Measurements from ENCODE around the gene PLCB3. TPM values are rescaled to one million over a fixed set of nuclear protein-coding genes. Genes with fewer than 3 reads are reported as not detected.

The PLCB3 gene
- total and polyA plus RNA-seq, 2 donors (not counting 1 experiment from before 2014, with no cell fraction given) = 17.2 to 37.2 TPM

DNA sequence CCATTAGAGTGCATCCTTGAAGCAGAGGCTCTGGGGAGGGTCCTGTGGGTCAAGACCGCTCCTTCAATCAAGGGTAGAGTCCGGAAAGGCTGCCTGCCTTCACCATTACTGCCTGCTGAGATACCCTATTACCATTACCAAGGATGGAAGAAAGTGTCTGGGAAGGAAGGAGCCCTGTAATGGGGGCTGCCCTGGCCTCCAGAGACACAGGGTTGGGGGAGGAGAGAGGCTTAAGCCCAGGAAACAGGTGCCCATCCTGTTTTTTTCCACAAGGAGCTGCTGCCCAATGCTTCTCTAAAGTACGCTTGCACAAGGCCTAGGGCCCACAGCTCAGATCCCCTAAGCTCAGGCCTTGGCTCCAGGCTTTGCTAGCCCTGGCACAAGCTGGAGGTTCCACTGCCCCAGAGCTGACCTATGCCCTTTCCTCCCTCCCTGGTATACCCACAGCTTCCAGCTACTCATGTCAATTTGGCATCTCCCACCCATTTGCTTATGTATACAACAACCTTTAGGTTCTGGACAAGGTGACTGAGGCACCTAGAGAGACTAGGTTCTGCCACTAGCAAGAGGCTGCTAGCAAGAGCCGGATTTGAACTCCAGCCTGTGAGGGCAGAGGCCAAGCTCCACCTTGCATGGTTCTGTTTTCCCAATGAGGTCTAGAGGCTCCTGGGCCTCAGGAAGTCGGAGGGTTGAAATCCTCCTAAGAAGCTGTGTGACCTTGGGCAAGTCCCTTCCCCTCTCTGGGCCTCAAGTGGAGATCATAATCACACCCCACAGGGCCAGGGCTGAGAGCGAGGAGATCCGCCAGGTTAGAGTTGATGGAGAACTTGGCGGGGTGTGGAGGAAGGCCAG lies 1.5 kb upstream of the PLCB3 start:
- Histone ChIP-seq H4K20me1 (ENCODE audit: control insufficient read depth, extremely low read depth, insufficient read depth, low read length) (no peaks in the 10 kb centered on the region), H3K36me3 (ENCODE audit: control insufficient read depth, insufficient read depth, low read length) (peaks cover 3% of the 10 kb centered on the region), H3K4me3 (replicated peaks in 1 of 4; ENCODE audit: control extremely low read depth in 1 of 4, insufficient read depth in 1 of 4, low read depth in 3 of 4, low read length in 4 of 4) (no peak overlapping the region), H3K4me1 (ENCODE audit: control insufficient read depth, extremely low read depth, insufficient read depth, low read length) (peaks cover 10% of the 10 kb centered on the region), H3K27me3 (ENCODE audit: control insufficient read depth, insufficient read depth, low read length) (no peaks in the 10 kb centered on the region), H3K27ac (ENCODE audit: insufficient read depth, low read length) (no peak overlapping the region), H2AFZ (ENCODE audit: low read length) (no peak overlapping the region), H3K4me2 (ENCODE audit: extremely low read depth, insufficient read depth, low read length) (no peak overlapping the region), H3K9me3 (ENCODE audit: control insufficient read depth, insufficient read depth, low read depth, low read length) (no peaks in the 10 kb centered on the region), H3K79me2 (ENCODE audit: control insufficient read depth, insufficient read depth, low read length) (peaks cover 39% of the 10 kb centered on the region), H3K9ac (ENCODE audit: insufficient read depth, low read length) (no peak overlapping the region)
- DNase-seq (ENCODE audit: low read depth in 2 of 2) = no peak
- TF ChIP-seq, protein P1, sequence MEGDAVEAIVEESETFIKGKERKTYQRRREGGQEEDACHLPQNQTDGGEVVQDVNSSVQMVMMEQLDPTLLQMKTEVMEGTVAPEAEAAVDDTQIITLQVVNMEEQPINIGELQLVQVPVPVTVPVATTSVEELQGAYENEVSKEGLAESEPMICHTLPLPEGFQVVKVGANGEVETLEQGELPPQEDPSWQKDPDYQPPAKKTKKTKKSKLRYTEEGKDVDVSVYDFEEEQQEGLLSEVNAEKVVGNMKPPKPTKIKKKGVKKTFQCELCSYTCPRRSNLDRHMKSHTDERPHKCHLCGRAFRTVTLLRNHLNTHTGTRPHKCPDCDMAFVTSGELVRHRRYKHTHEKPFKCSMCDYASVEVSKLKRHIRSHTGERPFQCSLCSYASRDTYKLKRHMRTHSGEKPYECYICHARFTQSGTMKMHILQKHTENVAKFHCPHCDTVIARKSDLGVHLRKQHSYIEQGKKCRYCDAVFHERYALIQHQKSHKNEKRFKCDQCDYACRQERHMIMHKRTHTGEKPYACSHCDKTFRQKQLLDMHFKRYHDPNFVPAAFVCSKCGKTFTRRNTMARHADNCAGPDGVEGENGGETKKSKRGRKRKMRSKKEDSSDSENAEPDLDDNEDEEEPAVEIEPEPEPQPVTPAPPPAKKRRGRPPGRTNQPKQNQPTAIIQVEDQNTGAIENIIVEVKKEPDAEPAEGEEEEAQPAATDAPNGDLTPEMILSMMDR (conservative IDR thresholded peaks at IDR 0.05 in 1 of 2, IDR thresholded peaks at IDR 0.05 in 1 of 2; ENCODE audit: low read depth in 1 of 2, low read length in 2 of 2) = no peak
- no peak for TF ChIP-seq EZH2 (IDR thresholded peaks at IDR 0.05; ENCODE audit: low read length, missing control alignments)

DNA sequence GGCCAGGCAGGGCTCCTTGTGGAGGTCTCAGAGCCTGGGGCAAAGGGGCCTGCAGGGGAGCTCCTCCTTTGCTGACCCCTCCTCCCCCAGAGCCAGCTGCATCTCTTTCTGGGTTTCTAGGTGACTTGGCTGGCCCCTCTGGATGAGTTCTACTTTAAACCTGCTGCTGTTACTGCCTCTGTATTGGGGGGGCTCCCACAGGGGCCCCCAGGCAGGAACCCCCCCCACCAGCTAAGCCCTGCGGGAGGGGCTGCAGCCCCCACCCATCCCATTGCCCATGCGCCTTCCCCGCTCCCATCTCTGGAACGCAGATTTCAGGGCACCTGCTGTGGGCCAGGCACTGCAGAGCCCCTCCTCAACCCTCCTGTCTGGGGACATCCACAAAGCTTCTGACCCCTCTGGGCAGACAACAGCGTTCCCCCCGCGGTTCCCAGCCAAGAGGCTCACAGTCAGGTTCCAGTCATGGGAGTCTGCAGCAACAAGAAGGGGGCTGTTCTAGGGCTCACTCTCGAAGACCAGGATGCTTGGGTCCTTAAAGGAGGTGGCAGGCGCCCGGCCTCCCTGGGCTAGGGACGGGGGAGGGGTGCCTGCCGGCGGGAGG lies 815 bp upstream of the PLCB3 start:
- Histone ChIP-seq H2AFZ (ENCODE audit: low read length) (no peak overlapping the region), H3K9ac (ENCODE audit: insufficient read depth, low read length) (no peak overlapping the region)
- DNase-seq (ENCODE audit: low read depth in 2 of 2) = no peak

GRCh38 chr11:64251753-64252002 lies 348 bp downstream of the PLCB3 start:
- H3K4me1 ChIP-seq (ENCODE audit: control insufficient read depth, extremely low read depth, insufficient read depth, low read length) = peaks cover 8% of the 10 kb centered on the region
- no peaks in the 10 kb centered on the region for H3K9me3 ChIP-seq (ENCODE audit: control insufficient read depth, insufficient read depth, low read depth, low read length)
- H3K79me2 ChIP-seq (ENCODE audit: control insufficient read depth, insufficient read depth, low read length) = peaks cover 24% of the 10 kb centered on the region
- H4K20me1 ChIP-seq (ENCODE audit: control insufficient read depth, extremely low read depth, insufficient read depth, low read length) = no peaks in the 10 kb centered on the region
- H3K9ac ChIP-seq (ENCODE audit: insufficient read depth, low read length) = peak overlapping the region; percentile 76
- H3K27ac ChIP-seq (ENCODE audit: insufficient read depth, low read length) = peak overlapping the region; percentile 63
- peaks cover 14% of the 10 kb centered on the region for H3K36me3 ChIP-seq (ENCODE audit: control insufficient read depth, insufficient read depth, low read length)
- no peaks in the 10 kb centered on the region for H3K27me3 ChIP-seq (ENCODE audit: control insufficient read depth, insufficient read depth, low read length)
- H3K4me3 ChIP-seq (replicated peaks in 1 of 4; ENCODE audit: control extremely low read depth in 1 of 4, insufficient read depth in 1 of 4, low read depth in 3 of 4, low read length in 4 of 4) = peak overlapping the region; percentile 79 to 98 (median 88)
- no peak overlapping the region for H2AFZ ChIP-seq (ENCODE audit: low read length)
- DNase-seq (ENCODE audit: low read depth in 2 of 2) = no peak
- peak overlapping the region; percentile 92 for H3K4me2 ChIP-seq (ENCODE audit: extremely low read depth, insufficient read depth, low read length)
- TF ChIP-seq, protein P1 (conservative IDR thresholded peaks at IDR 0.05 in 1 of 2, IDR thresholded peaks at IDR 0.05 in 1 of 2; ENCODE audit: low read depth in 1 of 2, low read length in 2 of 2) = no peak
- no peak for TF ChIP-seq EZH2 (IDR thresholded peaks at IDR 0.05; ENCODE audit: low read length, missing control alignments)

More for the DNA sequence above, 815 bp upstream of the PLCB3 start:
- Histone ChIP-seq H3K79me2 (ENCODE audit: control insufficient read depth, insufficient read depth, low read length) (peaks cover 32% of the 10 kb centered on the region), H3K27me3 (ENCODE audit: control insufficient read depth, insufficient read depth, low read length) (no peaks in the 10 kb centered on the region), H3K9me3 (ENCODE audit: control insufficient read depth, insufficient read depth, low read depth, low read length) (no peaks in the 10 kb centered on the region), H3K36me3 (ENCODE audit: control insufficient read depth, insufficient read depth, low read length) (peaks cover 7% of the 10 kb centered on the region), H3K4me1 (ENCODE audit: control insufficient read depth, extremely low read depth, insufficient read depth, low read length) (peaks cover 8% of the 10 kb centered on the region), H3K4me2 (ENCODE audit: extremely low read depth, insufficient read depth, low read length) (peak overlapping the region; percentile 84), H3K27ac (ENCODE audit: insufficient read depth, low read length) (no peak overlapping the region), H3K4me3 (replicated peaks in 1 of 4; ENCODE audit: control extremely low read depth in 1 of 4, insufficient read depth in 1 of 4, low read depth in 3 of 4, low read length in 4 of 4) (peak overlapping the region; percentile 53 to 62 (median 55)), H4K20me1 (ENCODE audit: control insufficient read depth, extremely low read depth, insufficient read depth, low read length) (no peaks in the 10 kb centered on the region)
- TF ChIP-seq EZH2 (IDR thresholded peaks at IDR 0.05; ENCODE audit: low read length, missing control alignments) = no peak
- TF ChIP-seq, protein P1 (conservative IDR thresholded peaks at IDR 0.05 in 1 of 2, IDR thresholded peaks at IDR 0.05 in 1 of 2; ENCODE audit: low read depth in 1 of 2, low read length in 2 of 2) = no peak

Measured in fibroblast of lung (primary cell).